Right atrium auricular region (tissue), 2 donors: ENCODE results near the gene TPP2. TPM values are rescaled to one million over a fixed set of nuclear protein-coding genes. Genes with fewer than 3 reads are reported as not detected.

Experiments used
- DNase-seq: peaks from one replicate; pipeline ENCODE4 v3.0.0-alpha.2; 2019; ENCODE audit warnings: low spot score
- H3K27ac ChIP-seq, 2 donors: fragments of 200-600 bp; sonication (generic); 1 replicate in 1 of 2; 2 replicates in 1 of 2; pipeline ENCODE4 v1.5.1; 2016 to 2019
- H3K27me3 ChIP-seq, 2 donors: fragments of 200-600 bp; sonication (generic); one replicate each; pipeline versions ENCODE4 v1.5.1 to v1.6.0; 2017 to 2019
- H3K36me3 ChIP-seq: fragments of 200-600 bp; sonication (generic); one replicate; pipeline ENCODE4 v1.5.1; 2016
- H3K4me1 ChIP-seq, 2 donors: fragments of 200-600 bp; sonication (generic); one replicate each; pipeline versions ENCODE4 v1.5.1 to v1.6.0; 2017 to 2019
- H3K4me3 ChIP-seq, 2 donors: fragments of 200-600 bp; sonication (generic); 1 replicate in 1 of 2; 2 replicates in 1 of 2; pipeline ENCODE4 v1.5.1; 2017 to 2019; ENCODE audit warnings: mild to moderate bottlenecking in 1 of 2, moderate library complexity in 1 of 2
- H3K9me3 ChIP-seq, 2 donors: fragments of 200-600 bp; sonication (generic); one replicate each; pipeline ENCODE4 v1.5.1; 2019
- total RNA-seq, 2 donors: library from RNA; depleted of rRNA; stranded (reverse); fragments of >200 nt; gene quantifications; one replicate each; pipeline ENCODE4 v1.1.0, GENCODE V29; 2016
- TF ChIP-seq, protein P1 (sequence below), 2 donors: fragments of 200-600 bp; sonication (generic); IDR thresholded peaks; one replicate each; pipeline ENCODE4 v1.5.1; 2019; ENCODE audit warnings: antibody characterized with exemption in 2 of 2

The TPP2 gene
- total RNA-seq, 2 donors from 2014 or later = 28.6 to 59.9 TPM

DNA sequence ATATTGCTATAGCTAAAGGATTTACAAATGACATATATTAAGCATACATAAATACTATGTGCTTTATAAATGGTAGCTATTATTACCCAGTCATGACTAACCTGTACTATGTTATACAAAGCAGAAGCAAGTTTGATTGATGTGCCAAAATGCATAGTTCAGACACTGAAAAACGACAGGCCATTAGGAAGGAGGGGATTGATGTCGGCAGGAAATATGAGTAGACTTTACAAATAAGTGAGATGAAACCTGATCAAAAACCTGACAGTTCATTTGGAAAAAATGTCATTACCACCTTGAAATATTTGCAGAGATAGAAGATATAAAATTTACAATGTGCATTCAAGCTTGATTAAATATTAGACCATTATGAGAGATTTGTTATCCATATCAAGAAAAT, 38.8 kb upstream of the TPP2 start:
- H3K27me3 ChIP-seq = no peaks in the 10 kb centered on the region
- H3K9me3 ChIP-seq = no peaks in the 10 kb centered on the region
- H3K36me3 ChIP-seq = no peaks in the 10 kb centered on the region
- H3K4me1 ChIP-seq = no peaks in the 10 kb centered on the region
- no peak for DNase-seq
- TF ChIP-seq, protein P1, sequence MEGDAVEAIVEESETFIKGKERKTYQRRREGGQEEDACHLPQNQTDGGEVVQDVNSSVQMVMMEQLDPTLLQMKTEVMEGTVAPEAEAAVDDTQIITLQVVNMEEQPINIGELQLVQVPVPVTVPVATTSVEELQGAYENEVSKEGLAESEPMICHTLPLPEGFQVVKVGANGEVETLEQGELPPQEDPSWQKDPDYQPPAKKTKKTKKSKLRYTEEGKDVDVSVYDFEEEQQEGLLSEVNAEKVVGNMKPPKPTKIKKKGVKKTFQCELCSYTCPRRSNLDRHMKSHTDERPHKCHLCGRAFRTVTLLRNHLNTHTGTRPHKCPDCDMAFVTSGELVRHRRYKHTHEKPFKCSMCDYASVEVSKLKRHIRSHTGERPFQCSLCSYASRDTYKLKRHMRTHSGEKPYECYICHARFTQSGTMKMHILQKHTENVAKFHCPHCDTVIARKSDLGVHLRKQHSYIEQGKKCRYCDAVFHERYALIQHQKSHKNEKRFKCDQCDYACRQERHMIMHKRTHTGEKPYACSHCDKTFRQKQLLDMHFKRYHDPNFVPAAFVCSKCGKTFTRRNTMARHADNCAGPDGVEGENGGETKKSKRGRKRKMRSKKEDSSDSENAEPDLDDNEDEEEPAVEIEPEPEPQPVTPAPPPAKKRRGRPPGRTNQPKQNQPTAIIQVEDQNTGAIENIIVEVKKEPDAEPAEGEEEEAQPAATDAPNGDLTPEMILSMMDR (IDR thresholded peaks at IDR 0.05) = no peak
- H3K27ac ChIP-seq = no peak overlapping the region
- H3K4me3 ChIP-seq = no peak overlapping the region

DNA sequence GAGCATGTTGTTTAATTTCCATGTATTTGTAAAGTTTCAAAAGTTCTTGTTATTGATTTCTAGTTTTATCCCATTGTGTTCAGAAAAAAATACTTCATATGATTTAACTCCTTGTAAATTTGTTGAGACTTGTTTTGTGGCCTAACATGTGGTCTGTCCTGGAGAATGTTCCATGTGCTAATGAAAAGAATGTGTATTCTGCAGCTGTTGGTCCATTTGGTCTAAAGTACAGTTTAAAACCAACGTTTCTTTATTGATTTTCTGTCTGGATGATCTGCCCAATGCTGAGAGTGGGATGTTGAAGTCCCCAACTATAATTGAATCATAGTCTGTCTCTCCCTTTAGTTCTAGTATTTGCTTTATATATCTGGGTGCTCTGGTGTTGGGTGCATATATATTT, 34.9 kb upstream of the TPP2 start:
- Histone ChIP-seq H3K4me1 (no peaks in the 10 kb centered on the region), H3K9me3 (no peaks in the 10 kb centered on the region), H3K36me3 (no peaks in the 10 kb centered on the region), H3K4me3 (no peak overlapping the region), H3K27me3 (no peaks in the 10 kb centered on the region), H3K27ac (no peak overlapping the region)
- TF ChIP-seq, protein P1 (IDR thresholded peaks at IDR 0.05) = no peak
- no peak for DNase-seq

DNA sequence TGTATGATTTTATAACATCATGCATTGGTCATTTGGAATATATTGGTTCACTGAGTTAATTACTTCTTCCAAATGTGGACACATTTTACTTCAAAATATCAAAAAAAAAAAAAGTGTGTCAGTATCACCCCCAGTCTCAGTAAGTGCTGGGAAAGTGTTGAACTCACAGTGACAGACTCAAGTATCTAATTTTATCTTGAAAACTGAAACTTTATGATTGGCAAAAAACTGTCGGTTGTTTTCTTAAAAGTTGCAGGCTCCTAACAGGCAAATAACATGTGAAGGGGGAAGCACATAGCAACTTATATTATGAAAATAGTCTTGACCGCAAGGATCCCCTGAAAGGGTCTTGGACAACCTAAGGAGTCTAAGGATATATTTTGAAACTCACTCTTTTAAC, 33.5 kb upstream of the TPP2 start:
- H3K4me1 ChIP-seq = no peaks in the 10 kb centered on the region
- no peaks in the 10 kb centered on the region for H3K27me3 ChIP-seq
- no peaks in the 10 kb centered on the region for H3K9me3 ChIP-seq
- TF ChIP-seq, protein P1 (IDR thresholded peaks at IDR 0.05) = no peak
- no peak overlapping the region for H3K4me3 ChIP-seq
- H3K27ac ChIP-seq = no peak overlapping the region
- H3K36me3 ChIP-seq = no peaks in the 10 kb centered on the region
- DNase-seq = no peak

DNA sequence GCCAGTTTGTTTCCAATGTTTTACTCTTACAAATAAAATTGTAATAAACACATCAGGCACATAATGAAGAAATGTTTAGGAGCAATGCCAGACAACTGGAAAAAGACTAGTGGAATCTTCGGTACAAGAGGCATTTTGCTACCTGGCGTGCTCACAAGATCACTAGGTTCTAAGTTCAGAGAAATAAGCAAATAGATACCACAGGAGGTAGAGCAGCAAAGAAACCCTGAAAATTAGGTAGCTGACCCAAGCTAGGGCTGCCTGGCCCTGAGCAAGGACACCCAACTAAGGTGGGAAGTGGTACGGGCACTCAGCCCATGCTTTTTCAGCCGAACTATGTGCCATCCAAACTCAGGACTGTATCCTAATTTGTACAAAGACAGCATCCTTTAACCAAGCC, 32.2 kb upstream of the TPP2 start:
- no peak overlapping the region for H3K27ac ChIP-seq
- TF ChIP-seq, protein P1 (IDR thresholded peaks at IDR 0.05) = no peak
- no peaks in the 10 kb centered on the region for H3K9me3 ChIP-seq
- DNase-seq = no peak
- no peaks in the 10 kb centered on the region for H3K4me1 ChIP-seq
- no peak overlapping the region for H3K4me3 ChIP-seq
- no peaks in the 10 kb centered on the region for H3K27me3 ChIP-seq
- no peaks in the 10 kb centered on the region for H3K36me3 ChIP-seq

DNA sequence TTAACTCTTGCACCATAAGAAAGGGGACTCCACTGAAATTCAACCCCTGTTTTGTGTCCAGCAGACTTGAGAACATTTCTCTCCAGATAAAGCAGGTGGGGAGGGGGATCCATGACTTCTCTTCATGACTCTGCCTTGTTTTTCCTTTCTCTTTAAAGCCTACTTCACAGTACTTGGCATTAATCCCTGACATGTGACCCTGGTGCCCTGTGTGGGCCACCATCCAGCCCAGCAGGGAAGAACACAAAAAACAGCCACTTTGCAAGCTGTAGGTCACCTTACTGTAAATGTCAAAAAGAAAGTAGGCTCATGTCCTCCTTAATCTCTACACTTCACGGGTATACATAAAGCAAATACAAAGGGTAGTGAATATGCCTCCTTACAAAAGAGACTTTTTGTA, 30.3 kb upstream of the TPP2 start:
- Histone ChIP-seq H3K27ac (no peak overlapping the region), H3K4me1 (no peaks in the 10 kb centered on the region), H3K36me3 (no peaks in the 10 kb centered on the region), H3K4me3 (no peak overlapping the region), H3K9me3 (no peaks in the 10 kb centered on the region), H3K27me3 (no peaks in the 10 kb centered on the region)
- TF ChIP-seq, protein P1 (IDR thresholded peaks at IDR 0.05) = no peak
- DNase-seq = no peak

DNA sequence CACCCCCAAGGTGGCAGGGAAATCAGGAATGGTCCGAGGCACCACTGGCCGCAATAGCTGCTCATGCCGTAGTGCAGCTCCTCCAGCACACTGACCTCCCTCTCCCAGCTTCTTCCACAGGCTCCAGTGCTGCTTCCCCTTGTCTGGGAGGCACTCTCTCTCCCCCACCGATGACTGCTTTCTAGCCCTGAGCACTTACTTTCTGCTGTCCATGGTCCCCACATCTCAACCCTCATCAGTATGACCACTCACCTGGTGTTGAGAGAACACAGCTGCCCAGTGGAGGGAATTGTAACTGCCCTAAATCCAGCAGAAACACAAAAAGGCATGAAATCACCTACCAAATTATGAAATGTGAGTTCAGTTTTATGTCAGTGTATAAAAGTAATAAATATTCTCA, 28.9 kb upstream of the TPP2 start:
- Histone ChIP-seq H3K9me3 (no peaks in the 10 kb centered on the region), H3K27ac (no peak overlapping the region), H3K4me3 (no peak overlapping the region), H3K4me1 (no peaks in the 10 kb centered on the region), H3K36me3 (no peaks in the 10 kb centered on the region), H3K27me3 (no peaks in the 10 kb centered on the region)
- no peak for DNase-seq
- TF ChIP-seq, protein P1 (IDR thresholded peaks at IDR 0.05) = no peak
